Aorta (tissue), 5 donors: ENCODE data around the gene SHMT1. TPM values are rescaled to one million over a fixed set of nuclear protein-coding genes. Genes with fewer than 3 reads are reported as not detected.

Experiments
- ATAC-seq: fragments of 200-7000 bp; cut with Tn5 transposase; one replicate; pipeline ENCODE4 v1.9.1; 2022; ENCODE audit warnings: moderate library complexity; ENCODE audit not compliant: low FRiP score
- DNase-seq, 2 donors: peaks; one replicate each; pipeline ENCODE4 v3.0.0-alpha.2; 2020
- H3K27ac ChIP-seq, 2 donors: one replicate each; pipeline ENCODE4 v1.5.1; 2013; ENCODE audit warnings: low read length in 2 of 2, mild to moderate bottlenecking in 2 of 2, moderate library complexity in 2 of 2, control low read depth in 1 of 2, inconsistent platforms in 1 of 2, low read depth in 1 of 2
- H3K27me3 ChIP-seq, 2 donors: one replicate each; pipeline ENCODE4 v1.6.1; 2013; ENCODE audit warnings: control low read depth in 1 of 2, low read length in 1 of 2, mild to moderate bottlenecking in 1 of 2, moderate library complexity in 1 of 2; ENCODE audit not compliant: insufficient read depth in 2 of 2, control insufficient read depth in 1 of 2
- H3K36me3 ChIP-seq, 2 donors: one replicate each; pipeline ENCODE4 v1.6.1; 2013; ENCODE audit warnings: control low read depth in 1 of 2, low read length in 1 of 2, mild to moderate bottlenecking in 1 of 2; ENCODE audit not compliant: insufficient read depth in 2 of 2, control insufficient read depth in 1 of 2
- H3K4me1 ChIP-seq, 2 donors: one replicate each; pipeline ENCODE4 v1.6.1; 2013; ENCODE audit warnings: low read length in 2 of 2, control low read depth in 1 of 2, mild to moderate bottlenecking in 1 of 2, moderate library complexity in 1 of 2; ENCODE audit not compliant: insufficient read depth in 2 of 2, control insufficient read depth in 1 of 2
- H3K4me3 ChIP-seq, 2 donors: one replicate each; pipeline ENCODE4 v1.5.1; 2013; ENCODE audit warnings: low read length in 2 of 2, control low read depth in 1 of 2, mild to moderate bottlenecking in 1 of 2
- H3K9me3 ChIP-seq: one replicate; pipeline ENCODE4 v1.6.1; 2013; ENCODE audit warnings: mild to moderate bottlenecking, low read length; ENCODE audit not compliant: control insufficient read depth
- WGBS, 2 donors: extraction: QIAGEN DNeasy Blood & Tissue Kit; methylation state at CpG; one replicate each; pipeline ENCODE4 v1.1.7; 2013; 5-methylcytosine and 5-hydroxymethylcytosine counted together
- intact Hi-C, 2 donors: fragments of 100-400 bp; cut with DNase I; formaldehyde crosslinking; loops; one replicate each; pipeline versions ENCODE4 v1.14.2 to v1.15.0; 2022
- polyA plus RNA-seq, 2 donors: library from polyadenylated mRNA; stranded (reverse); fragments of 200-250 nt; gene quantifications; one replicate each; pipeline ENCODE4 v1.2.3, GENCODE V29; 2013
- total RNA-seq, 2 donors: library from RNA; stranded (reverse); fragmentation: NEBNext Ultra II Directional; extraction: Animal tissue kit (Norgen Biotek cat#: 25700); gene quantifications; one replicate each; pipeline ENCODE4 v1.2.1, GENCODE V29; 2021
- donor health status: healthy with polysubstance abuse.
- donor health status: Bipolar disorder and iron deficiency.
- donor health status: DM: no; HTN: no; CAD: no.
- donor health status: DM: no; HTN: no; CAD: no.
- donor health status: DM: yes; HTN: yes; CAD: no.

The SHMT1 gene
- total and polyA plus RNA-seq, 4 donors: 7.3 to 21.7 (median 15.4) TPM

DNA sequence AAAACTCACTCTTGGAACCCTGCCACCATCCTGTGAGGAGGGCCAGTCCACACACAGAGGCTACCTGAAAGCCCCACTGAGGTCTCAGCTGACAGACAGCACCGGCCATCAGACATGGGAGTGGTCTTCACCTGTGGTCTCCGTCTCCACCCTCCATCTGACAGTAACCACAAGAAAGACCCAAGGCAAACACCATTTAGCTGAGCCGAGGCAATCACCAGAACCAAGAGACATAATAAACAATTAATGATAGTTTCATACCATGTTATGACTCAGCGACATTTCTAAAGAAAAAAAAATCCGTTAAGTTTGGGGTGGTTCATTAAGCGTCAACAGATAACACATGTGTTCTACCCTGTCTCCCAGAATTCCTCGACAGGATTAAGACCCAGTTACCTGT, 8.1 kb upstream of the SHMT1 start:
- no peaks in the 10 kb centered on the region for H3K36me3 ChIP-seq
- H3K9me3 ChIP-seq: no peaks in the 10 kb centered on the region
- H3K4me3 ChIP-seq: no peak overlapping the region
- H3K27ac ChIP-seq: no peak overlapping the region
- DNase-seq (no peak), ATAC-seq (no peak)
- intact Hi-C loops: no loop called here
- no peaks in the 10 kb centered on the region for H3K4me1 ChIP-seq
- no peaks in the 10 kb centered on the region for H3K27me3 ChIP-seq
- WGBS, 2 donors: 79% methylated on average over 7 of the region's 7 CpGs

DNA sequence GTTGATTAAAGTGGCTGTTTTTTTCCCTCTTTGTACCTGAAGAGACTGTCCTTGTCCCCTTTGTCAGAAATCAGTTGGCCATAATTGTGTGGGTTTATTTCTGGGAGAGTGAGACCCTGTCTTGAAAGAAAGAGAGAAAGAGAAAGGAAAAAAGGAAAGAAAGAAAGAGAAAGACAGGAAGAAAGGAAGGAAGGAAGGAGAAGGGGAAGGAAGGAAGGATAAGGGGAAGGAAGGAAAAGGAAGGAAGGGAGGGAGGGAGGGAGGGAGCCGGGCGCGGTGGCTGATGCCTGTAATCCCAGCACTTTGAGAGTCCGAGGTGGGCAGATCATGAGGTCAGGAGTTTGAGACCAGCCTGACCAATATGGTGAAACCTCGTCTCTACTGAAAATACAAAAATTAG, 7.4 kb upstream of the SHMT1 start:
- 78 to 83% methylated on average over 5 of the region's 5 CpGs for WGBS, 2 donors
- ATAC-seq: no peak

DNA sequence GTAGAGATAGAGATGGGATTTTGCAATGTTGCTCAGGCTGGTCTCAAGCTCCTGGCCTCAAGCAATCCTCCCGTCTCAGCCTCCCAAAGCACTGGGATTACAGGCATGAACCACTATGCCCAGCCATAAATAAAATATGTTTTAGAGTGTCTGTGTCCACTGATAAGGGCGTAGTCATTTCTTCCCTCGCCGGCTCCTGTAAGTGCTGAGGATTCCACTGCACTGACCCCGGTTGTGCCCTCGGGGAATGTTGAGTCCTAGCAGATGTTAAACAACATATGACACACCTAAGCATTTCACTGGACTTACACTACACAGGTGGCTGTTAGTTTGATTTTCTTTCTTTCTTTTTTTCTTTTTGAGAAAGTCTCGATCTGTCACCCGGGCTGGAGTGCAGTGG, 5.6 kb upstream of the SHMT1 start:
- no peak for ATAC-seq
- Histone ChIP-seq H3K27ac (no peak overlapping the region), H3K9me3 (no peaks in the 10 kb centered on the region), H3K4me1 (no peaks in the 10 kb centered on the region), H3K36me3 (no peaks in the 10 kb centered on the region), H3K27me3 (no peaks in the 10 kb centered on the region), H3K4me3 (no peak overlapping the region)
- DNase-seq: no peak
- intact Hi-C loops: no loop called here
- WGBS, 2 donors: 85 to 87% methylated on average over 8 of the region's 8 CpGs

More for the DNA sequence above, 7.4 kb upstream of the SHMT1 start:
- Histone ChIP-seq H3K4me1 (no peaks in the 10 kb centered on the region), H3K27me3 (no peaks in the 10 kb centered on the region), H3K36me3 (no peaks in the 10 kb centered on the region), H3K9me3 (no peaks in the 10 kb centered on the region), H3K27ac (no peak overlapping the region), H3K4me3 (no peak overlapping the region)
- intact Hi-C loops: no loop called here
- DNase-seq: no peak

DNA sequence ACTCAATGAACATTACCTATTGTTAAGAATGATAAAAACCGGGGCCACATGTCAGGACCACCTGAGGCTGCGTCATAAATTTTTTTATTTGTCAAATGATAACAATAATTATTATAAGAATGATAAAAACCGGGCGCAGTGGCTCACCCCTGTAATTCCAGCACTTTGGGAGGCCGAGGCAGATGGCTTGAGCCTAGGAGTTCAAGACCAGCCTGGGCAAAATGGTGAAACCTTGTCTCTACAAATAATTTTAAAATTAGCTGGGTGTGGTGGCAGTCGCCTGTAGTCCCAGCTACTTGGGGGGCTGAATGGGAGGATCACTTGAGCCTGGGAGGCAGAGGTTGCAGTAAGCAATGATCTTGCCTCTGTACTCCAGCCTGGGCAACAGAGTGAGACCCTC, 816 bp upstream of the SHMT1 start:
- WGBS, 2 donors: 88 to 92% methylated on average over 6 of the region's 6 CpGs
- no peaks in the 10 kb centered on the region for H3K36me3 ChIP-seq
- no peaks in the 10 kb centered on the region for H3K9me3 ChIP-seq
- ATAC-seq (no peak), DNase-seq (no peak)
- no peaks in the 10 kb centered on the region for H3K27me3 ChIP-seq
- H3K4me3 ChIP-seq: no peak overlapping the region
- intact Hi-C loops: no loop called here
- H3K27ac ChIP-seq: no peak overlapping the region
- no peaks in the 10 kb centered on the region for H3K4me1 ChIP-seq

DNA sequence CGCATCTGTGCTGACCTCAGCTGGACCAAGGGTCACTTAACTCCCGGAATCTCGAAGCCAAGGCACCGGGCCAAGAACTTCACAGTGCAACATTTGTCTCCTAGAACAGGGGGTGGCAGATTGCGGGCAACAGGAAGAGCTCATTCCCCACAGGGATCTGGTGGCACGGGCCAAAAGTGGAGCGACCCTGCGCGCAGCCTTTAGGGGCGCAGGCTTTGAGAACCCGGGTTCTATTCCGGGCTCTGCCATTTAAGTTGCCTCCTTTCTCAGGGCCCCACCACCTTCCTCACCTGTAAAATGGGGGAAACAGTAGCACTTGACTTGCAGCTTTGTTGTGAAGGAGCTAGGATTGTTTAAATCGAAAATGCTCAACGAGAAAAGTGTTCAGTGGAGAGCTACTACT, 651 bp downstream of the SHMT1 start:
- Histone ChIP-seq H3K27ac (peak overlapping the region in 1 of 2 donors; percentile 6), H3K27me3 (no peaks in the 10 kb centered on the region), H3K4me1 (no peaks in the 10 kb centered on the region), H3K36me3 (no peaks in the 10 kb centered on the region), H3K4me3 (peak overlapping the region; percentile 43 to 70), H3K9me3 (no peaks in the 10 kb centered on the region)
- ATAC-seq: peak; percentile 2
- DNase-seq: peak in 1 of 2 donors; percentile 78
- intact Hi-C loops: no loop called here
- 10 to 11% methylated on average over 14 of the region's 14 CpGs for WGBS, 2 donors

DNA sequence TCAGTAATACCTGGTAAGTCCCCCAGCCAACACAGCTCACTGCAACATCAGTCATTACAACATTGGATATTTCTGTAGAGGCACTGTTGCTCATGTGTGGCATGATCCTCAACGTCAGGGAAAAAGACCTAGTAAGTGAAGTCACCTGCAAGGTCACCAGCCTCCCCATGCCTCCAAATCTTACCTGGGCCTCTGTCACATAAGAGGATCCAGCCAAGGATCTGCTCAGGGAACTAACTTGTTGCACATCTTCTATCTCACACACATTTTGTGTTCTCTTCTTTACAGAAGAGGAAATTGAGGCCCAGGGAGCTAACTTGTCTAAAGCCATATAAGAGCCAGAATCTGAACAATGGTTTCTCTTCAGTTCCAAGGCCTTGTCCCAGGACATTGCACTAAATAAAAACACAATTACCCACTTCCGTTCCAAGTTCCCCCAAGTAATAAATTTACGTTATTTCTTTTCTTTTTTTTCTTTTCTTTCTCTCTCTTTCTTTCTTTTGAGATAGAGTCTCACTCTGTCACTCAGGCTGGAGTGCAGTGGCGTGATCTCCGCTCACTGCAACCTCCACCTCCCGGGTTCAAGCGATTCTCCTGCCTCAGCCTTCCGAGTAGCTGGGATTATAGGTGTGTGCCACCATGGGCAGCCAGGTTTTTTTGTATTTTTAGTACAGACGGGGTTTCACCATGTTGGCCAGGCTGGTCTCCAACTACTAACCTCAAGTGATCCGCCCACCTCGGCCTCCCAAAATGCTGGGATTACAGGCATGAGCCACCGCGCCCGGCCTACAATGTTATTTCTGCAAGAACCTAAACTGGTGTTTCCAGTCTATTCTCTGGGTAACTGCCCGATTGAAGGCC, 1.3 kb downstream of the SHMT1 start:
- Histone ChIP-seq H3K36me3 (no peaks in the 10 kb centered on the region), H3K4me1 (no peaks in the 10 kb centered on the region), H3K27ac (peak overlapping the region in 1 of 2 donors; percentile 6), H3K27me3 (no peaks in the 10 kb centered on the region), H3K9me3 (no peaks in the 10 kb centered on the region), H3K4me3 (no peak overlapping the region)
- 73 to 76% methylated on average over 15 of the region's 15 CpGs for WGBS, 2 donors
- intact Hi-C loops: no loop called here
- DNase-seq (no peak), ATAC-seq (no peak)

DNA sequence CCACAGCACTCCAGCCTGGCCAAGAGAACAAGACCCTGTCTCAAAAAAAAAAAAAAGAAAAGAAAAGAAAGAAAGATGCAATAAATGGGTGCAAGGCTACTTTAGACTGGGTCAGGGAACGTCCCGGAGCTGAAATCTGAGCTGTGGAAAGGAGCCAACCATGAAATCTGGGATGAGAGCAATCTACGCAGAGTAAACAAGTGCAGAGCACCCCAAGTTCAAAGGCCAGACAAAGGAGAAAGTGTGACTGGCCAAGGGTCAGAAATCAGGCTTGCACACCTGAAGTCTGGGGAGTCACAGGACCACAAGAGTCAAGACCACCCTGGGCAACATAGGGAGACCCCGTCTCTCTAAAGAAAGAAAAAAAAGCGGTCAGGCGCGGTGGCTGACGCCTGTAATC, 2.8 kb downstream of the SHMT1 start:
- Histone ChIP-seq H3K36me3 (no peaks in the 10 kb centered on the region), H3K27ac (no peak overlapping the region), H3K27me3 (no peaks in the 10 kb centered on the region), H3K4me3 (no peak overlapping the region), H3K9me3 (no peaks in the 10 kb centered on the region), H3K4me1 (no peaks in the 10 kb centered on the region)
- no peak for ATAC-seq
- no peak for DNase-seq
- WGBS, 2 donors: 92 to 93% methylated on average over 8 of the region's 8 CpGs
- intact Hi-C loops: no loop called here

DNA sequence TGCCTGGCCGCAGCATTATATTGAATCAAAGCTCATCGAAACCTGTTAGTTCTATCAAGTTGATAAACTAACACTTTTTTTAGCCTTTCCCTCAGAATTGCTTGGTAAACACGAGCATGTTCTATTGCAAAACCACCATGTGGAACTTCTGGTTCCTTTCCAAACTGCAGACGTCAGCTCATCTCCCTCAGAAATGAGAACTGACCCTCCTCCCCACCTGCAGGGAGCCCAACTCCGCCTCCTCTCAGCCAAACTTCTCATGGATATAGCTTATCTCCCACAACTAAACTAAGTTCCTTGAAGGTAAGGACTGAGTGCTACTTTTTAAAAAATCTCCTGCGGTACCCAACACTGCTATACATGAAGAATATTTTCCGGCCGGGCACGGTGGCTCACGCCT, 6.7 kb downstream of the SHMT1 start:
- no peaks in the 10 kb centered on the region for H3K27me3 ChIP-seq
- DNase-seq (peak in 1 of 2 donors; percentile 59), ATAC-seq (peak; percentile 59)
- H3K4me3 ChIP-seq: no peak overlapping the region
- no peaks in the 10 kb centered on the region for H3K4me1 ChIP-seq
- WGBS, 2 donors: 92 to 93% methylated on average over 10 of the region's 10 CpGs
- intact Hi-C loops: no loop called here
- H3K27ac ChIP-seq: no peak overlapping the region
- H3K36me3 ChIP-seq: no peaks in the 10 kb centered on the region
- no peaks in the 10 kb centered on the region for H3K9me3 ChIP-seq

DNA sequence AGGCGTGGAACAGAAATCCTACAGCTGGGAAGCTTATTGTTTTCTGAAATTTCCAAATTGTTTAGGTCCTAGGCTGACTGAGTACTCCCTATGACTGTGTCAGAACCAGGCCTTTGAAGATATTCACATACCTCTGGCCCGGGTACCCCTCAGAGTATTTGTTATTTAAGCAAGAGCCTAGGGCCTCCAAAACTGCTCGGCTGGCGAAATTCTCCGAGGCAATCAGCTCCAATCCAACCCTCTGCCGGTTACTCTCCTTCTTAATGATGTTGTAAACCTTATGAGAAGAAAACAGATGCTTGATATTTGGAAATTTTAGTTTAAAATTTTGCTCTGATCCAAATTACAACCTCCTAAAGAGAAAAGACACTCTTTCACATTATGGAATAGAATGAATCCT, 9.8 kb downstream of the SHMT1 start:
- H3K36me3 ChIP-seq: no peaks in the 10 kb centered on the region
- ATAC-seq (no peak), DNase-seq (no peak)
- H3K27me3 ChIP-seq: no peaks in the 10 kb centered on the region
- no peaks in the 10 kb centered on the region for H3K9me3 ChIP-seq
- intact Hi-C loops: no loop called here
- H3K4me3 ChIP-seq: no peak overlapping the region
- H3K27ac ChIP-seq: no peak overlapping the region
- WGBS, 2 donors: 92 to 93% methylated on average over 6 of the region's 6 CpGs
- no peaks in the 10 kb centered on the region for H3K4me1 ChIP-seq
